ENCODE data around the gene PANX2. TPM values are rescaled to one million over a fixed set of nuclear protein-coding genes. Genes with fewer than 3 reads are reported as not detected.

The PANX2 gene
- total RNA-seq, 4 donors from 2014 or later: 0.40 to 0.83 TPM; not detected in 2

DNA sequence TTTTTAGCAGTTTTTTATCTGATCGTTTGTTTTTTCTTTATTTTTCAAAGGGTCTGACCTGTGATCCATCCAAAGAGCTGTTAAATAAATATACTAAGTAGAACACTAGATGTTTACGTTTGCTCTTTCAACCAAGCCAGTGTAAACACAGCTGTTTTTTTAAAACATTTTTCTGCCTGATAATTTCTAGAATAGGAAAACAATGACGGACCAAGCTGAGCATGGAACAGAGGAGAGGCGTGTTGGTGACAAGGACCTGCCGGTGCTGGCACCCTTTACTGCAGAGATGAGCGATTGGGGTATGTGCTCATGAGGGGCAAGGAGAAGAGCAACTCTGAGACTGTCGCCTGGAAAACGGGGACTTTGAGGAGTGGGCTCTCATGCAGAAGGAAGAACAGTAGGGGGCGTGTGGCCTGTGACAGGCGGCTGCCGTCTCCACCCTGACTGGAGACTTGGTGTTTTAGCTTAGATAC, 28.6 kb upstream of the PANX2 start:
- Histone ChIP-seq H3K4me3 (no peak overlapping the region), H3K4me1 (no peaks in the 10 kb centered on the region), H3K9me3 (no peaks in the 10 kb centered on the region), H3K27me3 (peaks cover 4 to 20% (median 13%) of the 10 kb centered on the region in 3 donors), H3K36me3 (no peaks in the 10 kb centered on the region), H3K27ac (no peak overlapping the region)
- DNase-seq (no peak), ATAC-seq (no peak)
- in situ Hi-C loops (cut with MboI; ENCODE audit: low sequenced_read_pairs in 4 of 4): no loop called here
- intact Hi-C loops (cut with DNase I; ENCODE audit: low total_unique reads): no loop called here
- TF ChIP-seq, protein P1, sequence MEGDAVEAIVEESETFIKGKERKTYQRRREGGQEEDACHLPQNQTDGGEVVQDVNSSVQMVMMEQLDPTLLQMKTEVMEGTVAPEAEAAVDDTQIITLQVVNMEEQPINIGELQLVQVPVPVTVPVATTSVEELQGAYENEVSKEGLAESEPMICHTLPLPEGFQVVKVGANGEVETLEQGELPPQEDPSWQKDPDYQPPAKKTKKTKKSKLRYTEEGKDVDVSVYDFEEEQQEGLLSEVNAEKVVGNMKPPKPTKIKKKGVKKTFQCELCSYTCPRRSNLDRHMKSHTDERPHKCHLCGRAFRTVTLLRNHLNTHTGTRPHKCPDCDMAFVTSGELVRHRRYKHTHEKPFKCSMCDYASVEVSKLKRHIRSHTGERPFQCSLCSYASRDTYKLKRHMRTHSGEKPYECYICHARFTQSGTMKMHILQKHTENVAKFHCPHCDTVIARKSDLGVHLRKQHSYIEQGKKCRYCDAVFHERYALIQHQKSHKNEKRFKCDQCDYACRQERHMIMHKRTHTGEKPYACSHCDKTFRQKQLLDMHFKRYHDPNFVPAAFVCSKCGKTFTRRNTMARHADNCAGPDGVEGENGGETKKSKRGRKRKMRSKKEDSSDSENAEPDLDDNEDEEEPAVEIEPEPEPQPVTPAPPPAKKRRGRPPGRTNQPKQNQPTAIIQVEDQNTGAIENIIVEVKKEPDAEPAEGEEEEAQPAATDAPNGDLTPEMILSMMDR (IDR thresholded peaks at IDR 0.05 in 4 of 5, conservative IDR thresholded peaks at IDR 0.05 in 1 of 5): no peak
- no peak for TF ChIP-seq POLR2A (IDR thresholded peaks at IDR 0.05)

DNA sequence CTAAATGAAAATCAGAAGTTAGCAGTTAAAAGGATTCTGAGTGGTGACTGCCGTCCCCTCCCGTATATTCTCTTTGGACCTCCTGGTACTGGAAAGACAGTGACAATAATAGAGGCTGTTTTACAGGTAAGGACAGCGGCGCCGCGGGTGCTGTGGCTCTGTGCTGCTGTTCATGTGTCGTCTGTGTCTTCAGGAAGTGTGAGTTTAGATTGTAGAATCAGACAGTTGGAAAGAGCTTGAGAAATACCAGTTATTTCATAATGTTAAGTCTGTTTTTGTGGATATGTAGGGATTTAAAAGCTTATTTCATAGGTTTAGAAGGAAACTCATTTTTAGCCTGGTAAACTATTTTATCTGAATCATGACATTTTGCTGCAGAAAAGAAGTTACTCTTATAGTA, 27.4 kb upstream of the PANX2 start:
- intact Hi-C loops (cut with DNase I; ENCODE audit: low total_unique reads): no loop called here

DNA sequence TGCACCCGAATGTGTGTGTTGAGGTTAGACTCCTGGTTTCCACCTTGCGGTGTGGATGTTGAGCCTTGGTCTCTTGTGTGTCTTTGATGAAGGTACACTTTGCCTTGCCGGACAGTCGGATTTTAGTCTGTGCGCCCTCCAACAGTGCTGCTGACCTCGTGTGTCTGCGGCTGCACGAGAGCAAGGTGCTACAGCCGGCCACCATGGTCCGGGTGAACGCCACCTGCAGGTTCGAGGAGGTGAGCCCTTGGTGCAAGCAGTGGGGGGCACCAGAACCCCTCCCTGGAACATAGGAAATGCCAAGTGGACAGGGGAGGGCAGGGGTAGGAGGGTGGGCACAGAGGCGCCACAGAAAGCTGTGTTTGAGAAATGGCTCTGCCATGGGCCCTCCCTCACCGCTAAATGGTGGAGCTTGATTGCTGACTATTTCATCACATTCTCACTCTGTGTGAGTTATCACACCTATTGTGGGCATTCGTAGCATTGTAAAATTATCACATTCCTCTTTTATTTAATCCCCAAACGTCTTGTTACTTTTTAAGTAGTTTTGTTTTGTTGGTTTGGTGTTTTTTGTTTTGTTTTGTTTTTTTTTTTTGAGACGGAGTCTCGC, 26.4 kb upstream of the PANX2 start:
- in situ Hi-C loops (cut with MboI; ENCODE audit: low sequenced_read_pairs in 4 of 4) (no loop called here), intact Hi-C loops (cut with DNase I; ENCODE audit: low total_unique reads) (no loop called here)
- TF ChIP-seq POLR2A (IDR thresholded peaks at IDR 0.05): no peak
- TF ChIP-seq, protein P1 (IDR thresholded peaks at IDR 0.05 in 4 of 5, conservative IDR thresholded peaks at IDR 0.05 in 1 of 5): no peak
- DNase-seq (no peak), ATAC-seq (no peak)
- no peaks in the 10 kb centered on the region for H3K9me3 ChIP-seq
- no peak overlapping the region for H3K27ac ChIP-seq
- no peaks in the 10 kb centered on the region for H3K36me3 ChIP-seq
- no peak overlapping the region for H3K4me3 ChIP-seq
- peaks cover 4 to 20% (median 13%) of the 10 kb centered on the region in 3 donors for H3K27me3 ChIP-seq
- H3K4me1 ChIP-seq: no peaks in the 10 kb centered on the region

More for the DNA sequence above, 27.4 kb upstream of the PANX2 start:
- Histone ChIP-seq H3K36me3 (no peaks in the 10 kb centered on the region), H3K9me3 (no peaks in the 10 kb centered on the region), H3K27me3 (peaks cover 4 to 20% (median 13%) of the 10 kb centered on the region in 3 donors), H3K4me1 (no peaks in the 10 kb centered on the region), H3K27ac (no peak overlapping the region), H3K4me3 (no peak overlapping the region)
- DNase-seq (no peak), ATAC-seq (no peak)
- TF ChIP-seq POLR2A (IDR thresholded peaks at IDR 0.05): no peak
- TF ChIP-seq, protein P1 (IDR thresholded peaks at IDR 0.05 in 4 of 5, conservative IDR thresholded peaks at IDR 0.05 in 1 of 5): no peak
- in situ Hi-C loops (cut with MboI; ENCODE audit: low sequenced_read_pairs in 4 of 4): no loop called here

DNA sequence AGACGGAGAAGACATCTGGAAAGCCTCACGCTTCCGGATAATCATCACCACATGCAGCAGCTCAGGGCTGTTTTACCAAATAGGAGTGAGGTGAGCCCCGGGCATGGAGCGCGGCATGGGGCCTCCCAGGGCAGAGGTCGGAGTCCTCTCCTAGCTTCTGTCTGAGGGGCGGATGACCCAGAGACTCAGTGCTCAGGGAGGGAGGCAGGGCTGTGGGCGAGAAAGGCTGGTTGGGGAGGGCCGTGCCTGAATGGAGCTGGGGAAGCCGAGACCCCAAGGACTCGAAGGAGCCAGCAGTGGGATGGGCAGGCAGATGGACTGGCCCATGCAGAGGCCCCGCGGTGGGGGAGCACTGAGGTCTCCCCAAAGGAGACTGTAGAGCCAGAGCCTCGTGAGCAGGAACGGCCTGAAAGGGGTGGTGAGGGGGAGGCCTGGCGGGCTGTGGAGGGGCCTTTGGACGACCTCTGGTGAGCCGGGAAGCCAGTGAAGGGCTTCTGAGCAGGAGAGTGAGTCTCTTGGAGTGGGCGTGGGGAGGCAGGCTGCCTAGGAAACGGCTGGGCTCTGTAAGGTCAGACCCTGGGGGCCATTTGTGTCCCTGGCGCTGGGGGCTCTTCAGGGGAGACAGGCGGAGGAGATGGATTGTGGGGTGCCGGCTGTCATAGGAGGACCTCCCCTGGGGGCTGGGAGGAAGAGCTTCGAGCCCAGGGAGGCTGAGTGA, 24.7 kb upstream of the PANX2 start:
- TF ChIP-seq, protein P1 (IDR thresholded peaks at IDR 0.05 in 4 of 5, conservative IDR thresholded peaks at IDR 0.05 in 1 of 5): no peak
- no peak for TF ChIP-seq POLR2A (IDR thresholded peaks at IDR 0.05)
- Histone ChIP-seq H3K9me3 (no peaks in the 10 kb centered on the region), H3K27ac (no peak overlapping the region), H3K4me3 (no peak overlapping the region), H3K4me1 (no peaks in the 10 kb centered on the region), H3K27me3 (peaks cover 4 to 20% (median 13%) of the 10 kb centered on the region in 3 donors), H3K36me3 (no peaks in the 10 kb centered on the region)
- intact Hi-C loops (cut with DNase I; ENCODE audit: low total_unique reads) (loop anchor here (5.0 kb wide), 1 partner anchor 61 kb away; no protein-coding TSS in a partner anchor), in situ Hi-C loops (cut with MboI; ENCODE audit: low sequenced_read_pairs in 4 of 4) (no loop called here)
- ATAC-seq (no peak), DNase-seq (no peak)

Data from gastrocnemius medialis (tissue), 4 donors.